Activated naive CD8-positive, alpha-beta T cell treated with anti-CD3 and anti-CD28 coated beads, Interleukin-2, amount 10 ng/mL, durations not matched to agents 7 days and 5 days (primary cell): Measurements from ENCODE around the gene TJP3. TPM values are rescaled to one million over a fixed set of nuclear protein-coding genes. Genes with fewer than 3 reads are reported as not detected.

ENCODE experiments used
- ATAC-seq: fragments of 150-1000 bp; cut with Tn5 transposase; one replicate; pipeline ENCODE4 v1.10.0; 2021; ENCODE audit warnings: low read depth, moderate library complexity
- POLR2A ChIA-PET: fragments of 350-600 bp; sonication (Branson Sonifier 250); formaldehyde crosslinking; loops from one replicate; lab custom pipeline; 2021; ENCODE audit warnings: antibody characterized with exemption; lab: Charles Lee
- DNase-seq: peaks from one replicate; pipeline ENCODE4 v3.0.0; 2021
- H3K27ac Mint-ChIP-seq: one replicate; pipeline ENCODE4 v1.8.0; 2022; ENCODE audit warnings: mild to moderate bottlenecking, mixed read lengths
- H3K27me3 Mint-ChIP-seq: one replicate; pipeline ENCODE4 v1.8.0; 2022; ENCODE audit warnings: mild to moderate bottlenecking, moderate library complexity, mixed read lengths
- H3K36me3 Mint-ChIP-seq: one replicate; pipeline ENCODE4 v1.8.0; 2021; ENCODE audit warnings: mild to moderate bottlenecking, mixed read lengths
- H3K4me1 Mint-ChIP-seq: one replicate; pipeline ENCODE4 v1.8.0; 2021; ENCODE audit warnings: mixed read lengths
- H3K4me3 Mint-ChIP-seq: one replicate; pipeline ENCODE4 v1.8.0; 2022; ENCODE audit warnings: mild to moderate bottlenecking, moderate library complexity, mixed read lengths
- H3K9me3 Mint-ChIP-seq: one replicate; pipeline ENCODE4 v1.8.0; 2021; ENCODE audit warnings: mixed read lengths
- total RNA-seq, 2 experiments: library from RNA; stranded (reverse); gene quantifications; one replicate each; pipeline ENCODE4 v1.2.3, GENCODE V29; 2021

The TJP3 gene
- total RNA-seq, 2 experiments from 2014 or later: 5.2 to 7.6 TPM

- Mint-ChIP-seq H3K4me3 (no peak overlapping the region), H3K4me1 (peaks cover 9% of the 10 kb centered on the region), H3K27me3 (no peaks in the 10 kb centered on the region), H3K9me3 (no peaks in the 10 kb centered on the region), H3K27ac (no peak overlapping the region), H3K36me3 (no peaks in the 10 kb centered on the region)
- POLR2A ChIA-PET: no interaction called here
- ATAC-seq (no peak), DNase-seq (no peak)
These were observed 40.4 kb upstream of the TJP3 start for GRCh38 chr19:3667766-3668165.

GRCh38 chr19:3668331-3669081, 39.7 kb upstream of the TJP3 start:
- Mint-ChIP-seq H3K4me1 (peaks cover 9% of the 10 kb centered on the region), H3K9me3 (no peaks in the 10 kb centered on the region), H3K4me3 (no peak overlapping the region), H3K27ac (no peak overlapping the region), H3K27me3 (no peaks in the 10 kb centered on the region), H3K36me3 (no peaks in the 10 kb centered on the region)
- no peak for ATAC-seq
- POLR2A ChIA-PET: no interaction called here
- DNase-seq: no peak

DNA sequence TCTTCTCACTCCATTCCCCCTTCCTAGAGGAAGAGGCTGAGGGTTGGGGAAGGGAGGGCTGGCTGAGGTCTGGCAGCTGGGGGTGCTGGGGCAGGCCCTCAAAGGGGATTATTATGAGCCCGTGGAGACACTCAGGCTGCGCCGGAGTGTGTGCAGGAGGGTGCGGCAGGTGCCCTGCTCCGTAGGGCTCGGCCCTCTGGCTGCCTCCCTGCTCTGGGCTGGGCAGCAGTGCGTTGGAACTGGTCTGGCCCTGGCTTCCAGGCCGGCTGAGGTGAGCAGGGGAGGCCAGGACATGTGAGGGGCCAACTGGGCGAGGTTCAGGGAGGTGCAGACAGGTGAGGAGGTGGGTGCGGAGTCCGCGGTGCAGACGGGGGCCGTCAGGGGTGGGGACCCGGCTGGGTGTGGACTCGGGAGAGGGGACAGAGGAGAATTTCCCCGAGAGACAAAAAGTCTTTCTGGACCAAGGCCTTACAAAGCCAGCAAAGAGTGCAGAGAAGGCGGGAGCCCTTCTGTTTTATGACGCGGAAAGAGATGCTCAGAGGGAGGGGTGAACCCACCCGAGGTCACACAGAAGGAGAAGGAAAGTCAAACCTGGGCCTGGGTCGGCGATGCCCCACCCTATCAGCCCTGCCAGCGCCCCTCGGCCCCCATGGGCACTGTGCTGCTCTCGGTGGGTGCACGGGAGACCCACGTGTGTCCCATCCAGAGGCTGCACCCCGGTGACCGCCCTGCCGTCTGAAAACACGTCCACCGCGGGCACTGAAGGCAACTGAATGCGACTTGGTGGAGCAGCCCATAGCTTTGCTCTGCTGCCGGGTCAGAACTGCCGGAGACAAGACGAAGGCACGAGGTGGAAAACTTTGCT, 38.9 kb upstream of the TJP3 start:
- Mint-ChIP-seq H3K27ac (no peak overlapping the region), H3K9me3 (no peaks in the 10 kb centered on the region), H3K27me3 (no peaks in the 10 kb centered on the region), H3K4me1 (peaks cover 9% of the 10 kb centered on the region), H3K4me3 (no peak overlapping the region), H3K36me3 (no peaks in the 10 kb centered on the region)
- no peak for DNase-seq
- POLR2A ChIA-PET: no interaction called here
- no peak for ATAC-seq

GRCh38 chr19:3669947-3670795, 38.0 kb upstream of the TJP3 start:
- POLR2A ChIA-PET: no interaction called here
- DNase-seq: no peak
- no peak overlapping the region for H3K27ac Mint-ChIP-seq
- no peak overlapping the region for H3K4me3 Mint-ChIP-seq
- peaks cover 9% of the 10 kb centered on the region for H3K4me1 Mint-ChIP-seq
- ATAC-seq: no peak
- no peaks in the 10 kb centered on the region for H3K27me3 Mint-ChIP-seq
- H3K9me3 Mint-ChIP-seq: no peaks in the 10 kb centered on the region
- H3K36me3 Mint-ChIP-seq: no peaks in the 10 kb centered on the region

DNA sequence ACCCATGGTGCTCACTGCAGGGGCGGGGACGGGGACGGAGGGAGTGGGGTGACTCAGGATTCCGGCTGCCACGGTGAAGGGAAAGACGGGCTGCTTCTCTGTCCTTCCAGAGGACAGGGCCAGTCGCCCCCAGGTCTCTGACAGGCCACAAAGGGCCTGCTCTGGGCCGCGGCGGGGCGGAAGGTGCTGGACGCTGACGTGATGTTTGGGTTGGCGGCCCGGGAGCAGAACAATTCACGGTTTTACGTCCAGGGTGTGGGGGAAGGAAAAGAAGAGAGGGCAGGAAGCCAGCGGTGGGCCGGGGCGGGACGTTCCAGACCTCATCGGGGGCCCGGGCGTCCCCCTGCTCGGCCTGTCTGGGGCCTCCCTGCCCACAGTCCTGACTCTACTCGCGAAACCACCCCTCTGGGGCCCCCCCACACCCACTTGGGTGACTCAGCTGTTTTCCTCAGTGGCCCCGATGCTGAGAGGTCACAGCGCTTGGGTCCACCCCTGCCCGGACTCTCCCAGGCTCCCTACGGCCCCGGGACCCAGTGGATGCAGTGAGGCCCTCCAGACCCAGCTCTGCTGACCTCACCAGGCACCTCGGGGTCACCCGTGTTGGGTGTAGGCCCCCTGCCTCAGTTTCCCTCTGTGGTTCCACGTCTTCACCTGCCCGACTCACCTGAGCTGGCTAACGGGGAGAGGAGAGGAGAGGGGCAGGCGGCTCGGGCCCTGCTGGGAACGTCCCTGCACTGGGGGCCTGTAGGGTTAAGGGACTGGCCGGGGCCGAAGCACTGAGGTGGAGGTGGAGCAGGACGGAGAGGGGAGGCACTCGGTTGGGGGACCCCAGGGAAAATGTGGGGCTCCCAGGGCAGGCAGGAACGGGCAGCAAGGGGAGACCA, 37.1 kb upstream of the TJP3 start:
- ATAC-seq: peak; percentile 31
- Mint-ChIP-seq H3K27me3 (no peaks in the 10 kb centered on the region), H3K4me3 (peak overlapping the region; percentile 52), H3K9me3 (no peaks in the 10 kb centered on the region), H3K36me3 (no peaks in the 10 kb centered on the region), H3K27ac (peak overlapping the region; percentile 16), H3K4me1 (peaks cover 9% of the 10 kb centered on the region)
- peak; percentile 63 for DNase-seq
- POLR2A ChIA-PET: interaction anchor here (1.0 to 1.3 kb wide), 2 partner anchors 17 to 19 kb away, joined by 4 read pairs; no protein-coding TSS in a partner anchor

DNA sequence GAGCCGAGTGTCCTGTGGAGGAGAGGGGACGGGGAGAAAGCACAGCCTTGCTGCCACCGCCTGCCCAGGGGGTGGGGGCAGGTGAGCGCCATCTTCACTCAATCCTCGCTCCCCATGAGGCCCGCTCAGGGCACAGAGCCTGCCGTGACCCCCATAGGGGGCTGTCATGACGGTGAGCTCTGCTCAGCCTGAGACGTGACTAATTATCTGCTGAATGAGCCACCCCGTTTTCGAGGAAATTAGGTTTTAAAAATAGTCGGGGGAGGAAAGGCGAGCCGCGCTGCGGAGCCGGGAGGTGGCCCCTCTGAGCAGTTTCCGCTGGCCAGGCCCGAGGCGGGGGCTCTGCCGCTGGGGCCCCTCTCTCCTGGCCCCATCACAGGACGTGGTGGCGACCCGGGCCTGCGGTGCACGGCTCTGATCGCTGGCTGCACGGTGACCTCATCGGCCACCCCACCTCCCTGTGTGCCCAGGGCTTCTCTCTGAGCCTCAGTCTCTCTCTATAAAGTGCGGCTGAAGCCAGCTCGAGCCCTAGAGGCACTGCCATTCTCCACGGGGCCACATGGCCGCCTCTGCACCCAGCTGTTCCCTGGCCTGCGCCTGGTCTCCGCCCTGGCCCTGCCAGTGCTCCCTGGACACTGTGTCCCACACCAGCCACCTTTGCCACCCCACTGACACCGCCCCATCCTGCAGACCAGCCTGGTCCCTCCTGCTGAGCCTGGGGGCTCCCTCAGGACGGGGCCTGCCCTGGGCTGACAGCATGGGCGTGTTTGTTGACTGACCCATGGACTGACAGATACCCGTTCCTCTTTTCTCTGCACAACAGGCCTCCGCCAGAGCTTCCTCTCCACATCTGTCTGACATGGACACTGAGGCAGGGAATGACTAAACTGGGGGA, 36.3 kb upstream of the TJP3 start:
- Mint-ChIP-seq H3K4me1 (peaks cover 9% of the 10 kb centered on the region), H3K27me3 (no peaks in the 10 kb centered on the region), H3K4me3 (peak overlapping the region; percentile 52), H3K9me3 (no peaks in the 10 kb centered on the region), H3K36me3 (no peaks in the 10 kb centered on the region), H3K27ac (peak overlapping the region; percentile 28)
- ATAC-seq (peak; percentile 48), DNase-seq (peak; percentile 49)
- POLR2A ChIA-PET: interaction anchor here (0.5 to 1.3 kb wide), 4 partner anchors 16 to 1193 kb away, joined by 3 to 4 read pairs (median 4); no protein-coding TSS in a partner anchor

DNA sequence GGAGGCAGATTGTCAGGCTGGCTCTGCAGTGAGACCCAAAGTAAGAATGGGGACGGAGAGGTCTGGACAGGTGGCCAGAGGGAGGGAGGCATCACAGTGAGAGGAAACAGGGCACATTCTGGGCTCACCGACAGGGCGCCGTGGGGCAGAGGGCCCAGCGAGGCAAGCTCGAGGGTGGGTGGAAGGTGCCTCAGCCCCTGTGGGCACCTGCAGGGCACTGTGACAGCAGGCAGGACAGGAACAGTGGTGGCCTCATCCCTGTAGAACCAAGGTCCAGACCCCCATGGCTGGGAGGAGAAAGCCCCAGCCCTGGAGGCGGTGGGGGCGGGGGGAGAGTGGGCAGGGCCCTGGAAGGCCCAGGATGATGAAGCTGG, 35.6 kb upstream of the TJP3 start:
- Mint-ChIP-seq H3K36me3 (no peaks in the 10 kb centered on the region), H3K9me3 (no peaks in the 10 kb centered on the region), H3K27me3 (no peaks in the 10 kb centered on the region), H3K4me3 (no peak overlapping the region), H3K27ac (peak overlapping the region; percentile 28), H3K4me1 (peaks cover 13% of the 10 kb centered on the region)
- POLR2A ChIA-PET: interaction anchor here (0.5 to 1.3 kb wide), 2 partner anchors 18 to 170 kb away, joined by 4 read pairs; no protein-coding TSS in a partner anchor
- no peak for ATAC-seq
- no peak for DNase-seq

GRCh38 chr19:3672993-3673392, 35.2 kb upstream of the TJP3 start:
- H3K4me3 Mint-ChIP-seq: no peak overlapping the region
- no peaks in the 10 kb centered on the region for H3K9me3 Mint-ChIP-seq
- ATAC-seq (no peak), DNase-seq (no peak)
- H3K27me3 Mint-ChIP-seq: no peaks in the 10 kb centered on the region
- no peaks in the 10 kb centered on the region for H3K36me3 Mint-ChIP-seq
- peaks cover 13% of the 10 kb centered on the region for H3K4me1 Mint-ChIP-seq
- POLR2A ChIA-PET: no interaction called here
- H3K27ac Mint-ChIP-seq: no peak overlapping the region

DNA sequence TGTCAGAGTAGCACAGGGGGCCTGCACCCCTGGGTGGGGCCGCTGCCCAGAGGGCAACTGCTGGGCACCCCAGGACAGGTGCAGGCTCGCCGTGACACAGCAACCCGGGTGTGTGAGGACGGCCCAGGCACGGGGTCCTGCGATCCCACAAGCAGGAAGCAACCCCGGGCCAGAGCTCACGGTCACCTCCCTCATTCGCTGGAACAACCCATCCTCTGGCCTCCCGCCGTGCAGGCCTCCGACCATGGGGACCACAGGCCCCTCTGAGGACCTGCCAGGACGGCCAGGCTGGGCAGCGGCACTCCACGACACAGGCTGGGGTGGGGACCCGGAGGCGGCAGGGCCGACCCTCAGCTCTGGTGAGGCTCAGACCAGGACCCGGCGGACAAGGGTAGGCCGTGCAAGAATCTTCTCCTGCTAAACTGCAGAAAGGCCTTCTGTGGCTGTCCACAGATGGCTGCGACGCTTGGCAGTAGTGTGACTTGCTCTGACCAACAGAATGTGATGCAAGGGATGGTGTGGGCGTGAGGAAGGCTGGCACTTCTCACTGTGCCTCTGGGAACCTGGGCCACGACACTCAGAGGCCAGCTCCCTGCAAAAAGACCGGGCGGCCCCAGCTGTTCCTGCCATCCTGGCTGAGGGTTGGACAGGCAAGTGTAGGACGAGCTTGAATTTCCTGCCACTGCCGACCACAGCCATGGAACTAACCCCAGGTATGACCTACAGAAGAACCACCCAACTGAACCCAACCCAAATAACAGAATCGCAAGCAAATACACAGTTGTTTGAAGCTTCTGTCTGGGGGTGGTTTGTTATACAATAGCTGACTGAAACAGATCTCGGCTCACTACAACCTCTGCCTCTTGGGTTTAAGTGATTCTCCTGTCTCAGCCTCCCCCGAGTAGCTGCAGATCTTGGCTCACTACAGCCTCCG, 34.4 kb upstream of the TJP3 start:
- DNase-seq (no peak), ATAC-seq (no peak)
- peaks cover 13% of the 10 kb centered on the region for H3K4me1 Mint-ChIP-seq
- H3K27me3 Mint-ChIP-seq: no peaks in the 10 kb centered on the region
- H3K4me3 Mint-ChIP-seq: no peak overlapping the region
- POLR2A ChIA-PET: no interaction called here
- H3K27ac Mint-ChIP-seq: no peak overlapping the region
- H3K9me3 Mint-ChIP-seq: no peaks in the 10 kb centered on the region
- H3K36me3 Mint-ChIP-seq: no peaks in the 10 kb centered on the region

DNA sequence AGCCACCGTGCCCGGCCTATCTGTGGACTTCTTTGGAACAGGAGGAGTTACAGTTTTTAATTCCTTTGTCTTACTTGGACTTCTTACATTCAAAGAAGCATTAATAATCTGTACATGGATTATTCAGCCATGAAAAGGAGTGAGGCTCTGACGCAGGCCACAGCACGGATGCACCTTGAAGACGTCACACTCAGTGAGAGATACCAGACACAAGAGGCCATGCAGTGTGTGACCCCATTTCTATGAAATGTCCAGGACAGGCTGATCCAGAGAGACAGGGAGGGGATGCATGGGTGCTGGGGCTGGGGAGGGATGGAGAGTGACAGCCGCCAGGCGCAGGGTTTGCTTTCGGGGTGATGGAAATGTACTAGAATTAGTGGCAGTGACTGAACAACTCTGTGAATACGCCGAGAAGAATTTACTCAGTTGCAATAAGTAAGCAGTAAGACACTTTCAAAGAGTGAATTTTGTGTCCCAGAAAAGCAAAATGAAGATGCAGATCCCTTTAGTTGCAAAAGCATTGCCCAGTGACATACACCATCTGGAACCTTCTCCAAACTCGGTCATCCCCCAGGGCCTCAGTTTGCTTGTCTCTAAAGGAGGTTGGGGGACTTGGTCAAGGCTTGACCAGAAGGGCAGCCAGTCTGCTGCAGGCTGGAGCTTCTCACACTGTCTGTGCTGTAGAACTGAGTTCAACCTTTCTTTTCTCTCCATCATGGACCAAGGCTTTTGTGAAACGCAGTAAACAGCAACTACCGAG, 33.2 kb upstream of the TJP3 start:
- Mint-ChIP-seq H3K27ac (no peak overlapping the region), H3K36me3 (peaks cover 2% of the 10 kb centered on the region), H3K27me3 (no peaks in the 10 kb centered on the region), H3K9me3 (no peaks in the 10 kb centered on the region), H3K4me1 (peaks cover 13% of the 10 kb centered on the region), H3K4me3 (no peak overlapping the region)
- DNase-seq (no peak), ATAC-seq (no peak)
- POLR2A ChIA-PET: no interaction called here
